K562 (cell line): Measurements from ENCODE around the gene MAEL. TPM values are rescaled to one million over a fixed set of nuclear protein-coding genes. Genes with fewer than 3 reads are reported as not detected.

Experiments
- ATAC-seq: fragments of 200-7000 bp; cut with Tn5 transposase; 3 replicates; pipeline ENCODE4 v1.9.1; 2020; ENCODE audit warnings: moderate library complexity
- BruUV-seq: library from RNA; stranded (reverse); fragments of 400-500 nt; replicated peaks from 2 replicates; lab custom pipeline; 2021; lab: Mats Ljungman, UMichigan
- CTCF ChIA-PET: fragments of 300-600 bp; formaldehyde crosslinking; extraction: SDS; loops from one replicate; lab custom pipeline; 2021; ENCODE audit warnings: low intra/inter-chr PET ratio; lab: Yijun Ruan, JAX
- POLR2A ChIA-PET: fragments of 300-600, 350-650 bp; sonication (Branson Sonifier 250); formaldehyde crosslinking; extraction: SDS; loops from one replicate; lab custom pipeline; 2021; ENCODE audit warnings: antibody characterized with exemption, inconsistent platforms; lab: Yijun Ruan, JAX
- DNase-seq, 4 experiments: peaks; one replicate each; pipeline versions ENCODE4 v3.0.0 to v3.0.0-alpha.2; 2011 to 2018; ENCODE audit warnings: low spot score in 3 of 4, mixed read lengths in 3 of 4; ENCODE audit errors: extremely low read depth in 1 of 4
- FAIRE-seq: peaks from 2 replicates; lab custom pipeline; 2011; peaks lifted over from hg19 to GRCh38; lab: Jason Lieb, UNC
- H2AFZ ChIP-seq: 2 replicates; pipeline ENCODE4 v1.6.0; 2011; ENCODE audit warnings: low read depth, low read length, control low read depth, inconsistent platforms
- H3K27ac ChIP-seq: fragments of 200-600 bp; 3 replicates; pipeline ENCODE4 v1.8.0; 2011; ENCODE audit warnings: low read depth, mild to moderate bottlenecking, control low read depth, inconsistent platforms, low read length, moderate library complexity, mixed read lengths; ENCODE audit errors: extremely low read depth
- H3K27me3 ChIP-seq, 2 experiments: fragments of 300-600 bp in 1 of 2; 2 replicates in 1 of 2; 3 replicates in 1 of 2; pipeline versions ENCODE4 v1.6.0 to v1.8.0; 2011; ENCODE audit warnings: inconsistent platforms in 2 of 2, low read length in 2 of 2, mild to moderate bottlenecking in 1 of 2, mixed read lengths in 1 of 2, moderate library complexity in 1 of 2; ENCODE audit not compliant: control insufficient read depth in 2 of 2, insufficient read depth in 2 of 2
- H3K36me3 ChIP-seq: fragments of 300-600 bp; 3 replicates; pipeline ENCODE4 v1.8.0; 2011; ENCODE audit warnings: mild to moderate bottlenecking, low read length, inconsistent platforms; ENCODE audit not compliant: control insufficient read depth, insufficient read depth
- H3K4me1 ChIP-seq, 2 experiments: fragments of 200-600 bp in 1 of 2; replicated peaks in 1 of 2; 2 replicates in 1 of 2; 3 replicates in 1 of 2; pipeline versions ENCODE4 v1.5.1 to v1.8.0; 2011; ENCODE audit warnings: inconsistent platforms in 2 of 2, low read length in 2 of 2, mild to moderate bottlenecking in 1 of 2, mixed read lengths in 1 of 2, moderate library complexity in 1 of 2; ENCODE audit not compliant: control insufficient read depth in 2 of 2, insufficient read depth in 2 of 2
- H3K4me2 ChIP-seq: 2 replicates; pipeline ENCODE4 v1.6.1; 2011; ENCODE audit warnings: low read length, control low read depth, inconsistent platforms, mixed read lengths; ENCODE audit not compliant: insufficient read depth
- H3K4me3 ChIP-seq: fragments of 200-600 bp; sonication (generic), shearing (Covaris generic); 2 replicates; pipeline ENCODE4 v1.5.1; 2016; ENCODE audit warnings: control low read depth, inconsistent platforms
- H3K79me2 ChIP-seq: fragments of 200-600 bp; 3 replicates; pipeline ENCODE4 v1.8.0; 2011; ENCODE audit warnings: low read length, inconsistent platforms; ENCODE audit not compliant: control insufficient read depth, insufficient read depth
- H3K9ac ChIP-seq, 2 experiments: 2 replicates each; pipeline versions ENCODE4 v1.6.0 to v1.6.1; 2011; ENCODE audit warnings: low read depth in 2 of 2, low read length in 2 of 2, control low read depth in 1 of 2, inconsistent platforms in 1 of 2, mild to moderate bottlenecking in 1 of 2, mixed read lengths in 1 of 2; ENCODE audit not compliant: insufficient read depth in 1 of 2
- H3K9me1 ChIP-seq: one replicate; pipeline ENCODE4 v1.6.0; 2011; ENCODE audit warnings: inconsistent platforms, mild to moderate bottlenecking, low read length, moderate library complexity; ENCODE audit not compliant: control insufficient read depth, insufficient read depth
- H3K9me3 ChIP-seq: replicated peaks from 2 replicates; pipeline ENCODE4 v1.5.1; 2011; ENCODE audit warnings: low read depth, low read length, inconsistent platforms; ENCODE audit not compliant: control insufficient read depth, insufficient read depth
- H4K20me1 ChIP-seq: replicated peaks from 2 replicates; pipeline ENCODE4 v1.6.1; 2011; ENCODE audit warnings: low read length, inconsistent platforms, mixed read lengths; ENCODE audit not compliant: control insufficient read depth, insufficient read depth
- ATF1 ChIP-seq, 2 experiments: fragments of 450-650 bp in 1 of 2; IDR thresholded peaks; 2 replicates each; pipeline ENCODE4 v1.6.1; 2016; ENCODE audit warnings: missing compliant biosample characterization in 1 of 2, missing genetic modification characterization in 1 of 2
- BRD4 ChIP-seq: fragments of 200-600 bp; sonication (generic); IDR thresholded peaks from 2 replicates; pipeline ENCODE4 v1.6.1; 2017; ENCODE audit warnings: inconsistent platforms
- GATAD2A ChIP-seq: fragments of 450-650 bp; IDR thresholded peaks from 2 replicates; pipeline ENCODE4 v1.6.1; 2017
- HMG20A ChIP-seq: fragments of 450-650 bp; formaldehyde crosslinking; conservative IDR thresholded peaks from 2 replicates; pipeline ENCODE4 v1.4.0; 2020; ENCODE audit warnings: mild to moderate bottlenecking, mixed read lengths
- KDM2B ChIP-seq: fragments of 250-450 bp; sonication (Bioruptor Pico); IDR thresholded peaks from 2 replicates; pipeline ENCODE4 v1.8.0; 2021; ENCODE audit warnings: mild to moderate bottlenecking, moderate library complexity
- SIX5 ChIP-seq, 2 experiments: IDR thresholded peaks; 2 replicates each; pipeline ENCODE4 v1.6.1; 2011; ENCODE audit warnings: low read length in 2 of 2, borderline replicate concordance in 1 of 2, low read depth in 1 of 2, mild to moderate bottlenecking in 1 of 2, moderate library complexity in 1 of 2; ENCODE audit not compliant: insufficient read depth in 1 of 2
- SMARCC2 ChIP-seq: fragments of 450-650 bp; IDR thresholded peaks from 2 replicates; pipeline ENCODE4 v1.6.1; 2017; ENCODE audit warnings: antibody characterized with exemption, moderate library complexity, mild to moderate bottlenecking, low read depth
- ZNF174 ChIP-seq: fragments of 250-450 bp; sonication (Bioruptor Pico); IDR thresholded peaks from 2 replicates; pipeline ENCODE4 v1.4.0; 2020; ENCODE audit warnings: mild to moderate bottlenecking
- ZNF23 ChIP-seq: fragments of 250-450 bp; sonication (Bioruptor Pico); IDR thresholded peaks from 2 replicates; pipeline ENCODE4 v1.4.0; 2020; ENCODE audit warnings: mild to moderate bottlenecking
- ZNF79 ChIP-seq: fragments of 250-450 bp; sonication (Bioruptor Pico); IDR thresholded peaks from 2 replicates; pipeline ENCODE4 v1.4.0; 2020; ENCODE audit warnings: low read depth, mild to moderate bottlenecking, moderate library complexity
- WGBS: fragments of 100-300 bp; shearing (Covaris generic); methylation state at CpG from one replicate; pipeline ENCODE4 v1.1.6; 2016; ENCODE audit warnings: low coverage, mixed read lengths; ENCODE audit not compliant: insufficient coverage; ENCODE audit errors: missing lambda C conversion rate; 5-methylcytosine and 5-hydroxymethylcytosine counted together
- in situ Hi-C: fragments of 300-500 bp; cut with MboI; formaldehyde crosslinking; loops from 4 replicates; pipeline ENCODE4 v1.15.0; 2018; ENCODE audit warnings: inconsistent platforms, mixed read lengths
- intact Hi-C: fragments of 100-400 bp; cut with micrococcal nuclease; formaldehyde crosslinking; loops from 2 replicates; pipeline ENCODE4 v1.14.2; 2022
- polyA plus RNA-seq, 8 experiments: library from polyadenylated mRNA; depleted of rRNA in 4 of 8; stranded (reverse) in 5 of 8; unstranded in 3 of 8; fragments of >200 nt; fragmentation: Nextera tagmentation in 2 of 8; fragmentation: Illumina TruSeq in 1 of 8; extraction: Ambion mirVana in 2 of 8; extraction: Trizol in 1 of 8; gene quantifications; 2 replicates each; pipeline versions ENCODE4 v1.2.1 to v1.2.3, GENCODE V29; 2011 to 2014; ENCODE audit warnings: inconsistent platforms in 1 of 8, missing spikeins in 1 of 8
- total RNA-seq, 7 experiments: library from RNA; depleted of rRNA in 6 of 7; stranded (reverse); fragments of >200 nt in 6 of 7; fragmentation: Illumina TruSeq in 2 of 7; extraction: Trizol in 2 of 7; gene quantifications; 2 replicates each; pipeline versions ENCODE4 v1.2.1 to v1.2.3, GENCODE V29; 2011 to 2021; ENCODE audit warnings: low replicate concordance in 1 of 7
- TF ChIP-seq, protein P1 (sequence below): fragments of 450-650 bp; IDR thresholded peaks from 2 replicates; pipeline ENCODE4 v1.6.1; 2017; ENCODE audit warnings: antibody characterized with exemption, mild to moderate bottlenecking
- TF ChIP-seq, protein P2 (sequence below): fragments of 450-650 bp; conservative IDR thresholded peaks from 2 replicates; pipeline ENCODE4 v1.6.1; 2016; ENCODE audit warnings: missing genetic modification characterization, low read depth, mild to moderate bottlenecking, control low read depth, missing compliant biosample characterization
- TF ChIP-seq, protein P3 (sequence below): fragments of 450-650 bp; formaldehyde crosslinking; IDR thresholded peaks from 2 replicates; pipeline ENCODE4 v1.4.0; 2022; ENCODE audit warnings: missing genetic modification characterization
- TF ChIP-seq, protein P4 (sequence below), 2 experiments: fragments of 250-450 bp in 1 of 2; fragments of 450-650 bp in 1 of 2; sonication (Bioruptor Pico) in 1 of 2; IDR thresholded peaks; 2 replicates each; pipeline versions ENCODE4 v1.6.1 to v1.8.0; 2016 to 2021; ENCODE audit warnings: mild to moderate bottlenecking in 2 of 2, moderate library complexity in 2 of 2, missing compliant biosample characterization in 1 of 2, missing genetic modification characterization in 1 of 2

MAEL gene
- total and polyA plus RNA-seq, 9 of the 15 experiments (the other 6 are each of a cell fraction or from before 2014, with no cell fraction given), result 0.11 to 1.9 (median 0.75) TPM

DNA sequence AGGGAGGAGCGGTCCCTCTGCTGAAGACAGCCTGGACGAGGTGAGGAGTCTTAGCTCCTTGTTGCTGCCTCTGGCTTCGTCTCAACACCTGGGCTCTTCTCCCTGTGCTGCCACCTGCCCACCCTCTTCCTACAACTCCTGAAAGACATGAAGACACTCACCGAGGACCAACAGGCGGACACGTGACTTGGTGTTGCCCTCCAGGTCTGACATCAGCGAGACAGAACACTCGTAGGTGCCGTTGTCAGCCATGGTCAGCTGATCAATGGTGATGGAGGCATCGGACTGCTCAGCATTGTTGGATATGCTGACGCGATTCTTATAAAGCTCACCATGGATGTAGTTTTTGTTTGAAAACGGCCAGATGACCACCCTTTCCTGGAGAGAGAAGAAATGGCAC, 79.7 kb downstream of the MAEL start (continued):
- TF ChIP-seq, protein P1, sequence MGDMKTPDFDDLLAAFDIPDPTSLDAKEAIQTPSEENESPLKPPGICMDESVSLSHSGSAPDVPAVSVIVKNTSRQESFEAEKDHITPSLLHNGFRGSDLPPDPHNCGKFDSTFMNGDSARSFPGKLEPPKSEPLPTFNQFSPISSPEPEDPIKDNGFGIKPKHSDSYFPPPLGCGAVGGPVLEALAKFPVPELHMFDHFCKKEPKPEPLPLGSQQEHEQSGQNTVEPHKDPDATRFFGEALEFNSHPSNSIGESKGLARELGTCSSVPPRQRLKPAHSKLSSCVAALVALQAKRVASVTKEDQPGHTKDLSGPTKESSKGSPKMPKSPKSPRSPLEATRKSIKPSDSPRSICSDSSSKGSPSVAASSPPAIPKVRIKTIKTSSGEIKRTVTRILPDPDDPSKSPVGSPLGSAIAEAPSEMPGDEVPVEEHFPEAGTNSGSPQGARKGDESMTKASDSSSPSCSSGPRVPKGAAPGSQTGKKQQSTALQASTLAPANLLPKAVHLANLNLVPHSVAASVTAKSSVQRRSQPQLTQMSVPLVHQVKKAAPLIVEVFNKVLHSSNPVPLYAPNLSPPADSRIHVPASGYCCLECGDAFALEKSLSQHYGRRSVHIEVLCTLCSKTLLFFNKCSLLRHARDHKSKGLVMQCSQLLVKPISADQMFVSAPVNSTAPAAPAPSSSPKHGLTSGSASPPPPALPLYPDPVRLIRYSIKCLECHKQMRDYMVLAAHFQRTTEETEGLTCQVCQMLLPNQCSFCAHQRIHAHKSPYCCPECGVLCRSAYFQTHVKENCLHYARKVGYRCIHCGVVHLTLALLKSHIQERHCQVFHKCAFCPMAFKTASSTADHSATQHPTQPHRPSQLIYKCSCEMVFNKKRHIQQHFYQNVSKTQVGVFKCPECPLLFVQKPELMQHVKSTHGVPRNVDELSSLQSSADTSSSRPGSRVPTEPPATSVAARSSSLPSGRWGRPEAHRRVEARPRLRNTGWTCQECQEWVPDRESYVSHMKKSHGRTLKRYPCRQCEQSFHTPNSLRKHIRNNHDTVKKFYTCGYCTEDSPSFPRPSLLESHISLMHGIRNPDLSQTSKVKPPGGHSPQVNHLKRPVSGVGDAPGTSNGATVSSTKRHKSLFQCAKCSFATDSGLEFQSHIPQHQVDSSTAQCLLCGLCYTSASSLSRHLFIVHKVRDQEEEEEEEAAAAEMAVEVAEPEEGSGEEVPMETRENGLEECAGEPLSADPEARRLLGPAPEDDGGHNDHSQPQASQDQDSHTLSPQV, result no peak
- TF ChIP-seq ATF1 (CRISPR knock-in tag; IDR thresholded peaks at IDR 0.05) (no peak), ATF1 (tag; IDR thresholded peaks at IDR 0.05) (no peak), KDM2B (CRISPR knock-in tag) (no peak), ZNF23 (CRISPR knock-in tag) (no peak), ZNF79 (CRISPR knock-in tag) (no peak)

DNA sequence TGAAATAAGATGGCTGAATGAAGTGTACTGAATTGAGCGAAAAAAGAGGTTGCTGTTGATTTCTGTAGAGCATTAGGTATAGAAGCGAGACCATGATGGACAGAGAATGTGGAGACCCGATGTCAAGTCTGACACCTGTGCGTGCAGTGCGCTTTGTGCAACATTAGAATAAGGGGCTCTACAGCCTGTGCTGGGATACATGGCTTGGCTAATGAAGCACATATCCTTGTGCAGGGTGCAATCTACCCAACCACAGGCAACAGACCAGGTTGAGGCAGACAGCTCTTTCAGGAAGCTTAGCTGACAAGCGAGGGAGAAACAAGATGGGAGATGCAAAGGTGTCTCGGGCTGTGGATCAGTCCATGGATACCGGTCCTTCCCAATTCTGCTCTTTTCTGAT, 82.2 kb downstream of the MAEL start:
- H3K4me2 ChIP-seq, result no peak overlapping the region
- ATAC-seq (no peak), DNase-seq (no peak), FAIRE-seq (no peak)
- CTCF ChIA-PET, result no interaction called here
- H3K4me3 ChIP-seq, result no peak overlapping the region
- H3K27ac ChIP-seq, result no peak overlapping the region
- no TSS peak for BruUV-seq
- H3K27me3 ChIP-seq, result peaks cover 42 to 48% of the 10 kb centered on the region in 2 experiments
- H3K4me1 ChIP-seq, result peaks cover 0 to 4% of the 10 kb centered on the region in 2 experiments; a peak in 2 of 5 replicates
- H3K9ac ChIP-seq, result no peak overlapping the region
- H3K36me3 ChIP-seq, result no peaks in the 10 kb centered on the region
- no peaks in the 10 kb centered on the region for H3K9me3 ChIP-seq
- intact Hi-C loops, result no loop called here
- H4K20me1 ChIP-seq, result 0 out of 2 replicates have a peak, but pooled peaks cover 1% of the 10 kb centered on the region
- in situ Hi-C loops, result no loop called here
- H2AFZ ChIP-seq, result no peak overlapping the region
- H3K79me2 ChIP-seq, result no peaks in the 10 kb centered on the region
- no peaks in the 10 kb centered on the region for H3K9me1 ChIP-seq
- POLR2A ChIA-PET, result interaction anchor here (0.5 kb wide), 1 partner anchor 458 kb away, joined by 3 read pairs; no protein-coding TSS in a partner anchor
- 5% methylated on average over 8 of the region's 8 CpGs for WGBS
- TF ChIP-seq SIX5 (IDR thresholded peaks at IDR 0.05; ENCODE audit: borderline replicate concordance in 1 of 2, insufficient read depth in 1 of 2, low read depth in 1 of 2, low read length in 2 of 2) (no peak), BRD4 (no peak), ZNF174 (CRISPR knock-in tag) (no peak), SMARCC2 (no peak), GATAD2A (no peak), HMG20A (CRISPR knock-in tag) (no peak)
- TF ChIP-seq, protein P2, sequence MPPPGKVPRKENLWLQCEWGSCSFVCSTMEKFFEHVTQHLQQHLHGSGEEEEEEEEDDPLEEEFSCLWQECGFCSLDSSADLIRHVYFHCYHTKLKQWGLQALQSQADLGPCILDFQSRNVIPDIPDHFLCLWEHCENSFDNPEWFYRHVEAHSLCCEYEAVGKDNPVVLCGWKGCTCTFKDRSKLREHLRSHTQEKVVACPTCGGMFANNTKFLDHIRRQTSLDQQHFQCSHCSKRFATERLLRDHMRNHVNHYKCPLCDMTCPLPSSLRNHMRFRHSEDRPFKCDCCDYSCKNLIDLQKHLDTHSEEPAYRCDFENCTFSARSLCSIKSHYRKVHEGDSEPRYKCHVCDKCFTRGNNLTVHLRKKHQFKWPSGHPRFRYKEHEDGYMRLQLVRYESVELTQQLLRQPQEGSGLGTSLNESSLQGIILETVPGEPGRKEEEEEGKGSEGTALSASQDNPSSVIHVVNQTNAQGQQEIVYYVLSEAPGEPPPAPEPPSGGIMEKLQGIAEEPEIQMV (tag), result no peak
- TF ChIP-seq, protein P3, sequence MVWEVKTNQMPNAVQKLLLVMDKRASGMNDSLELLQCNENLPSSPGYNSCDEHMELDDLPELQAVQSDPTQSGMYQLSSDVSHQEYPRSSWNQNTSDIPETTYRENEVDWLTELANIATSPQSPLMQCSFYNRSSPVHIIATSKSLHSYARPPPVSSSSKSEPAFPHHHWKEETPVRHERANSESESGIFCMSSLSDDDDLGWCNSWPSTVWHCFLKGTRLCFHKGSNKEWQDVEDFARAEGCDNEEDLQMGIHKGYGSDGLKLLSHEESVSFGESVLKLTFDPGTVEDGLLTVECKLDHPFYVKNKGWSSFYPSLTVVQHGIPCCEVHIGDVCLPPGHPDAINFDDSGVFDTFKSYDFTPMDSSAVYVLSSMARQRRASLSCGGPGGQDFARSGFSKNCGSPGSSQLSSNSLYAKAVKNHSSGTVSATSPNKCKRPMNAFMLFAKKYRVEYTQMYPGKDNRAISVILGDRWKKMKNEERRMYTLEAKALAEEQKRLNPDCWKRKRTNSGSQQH, result no peak
- TF ChIP-seq, protein P4, sequence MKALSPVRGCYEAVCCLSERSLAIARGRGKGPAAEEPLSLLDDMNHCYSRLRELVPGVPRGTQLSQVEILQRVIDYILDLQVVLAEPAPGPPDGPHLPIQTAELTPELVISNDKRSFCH (CRISPR knock-in tag; IDR thresholded peaks at IDR 0.05), result no peak
- TF ChIP-seq, protein P4 (tag; IDR thresholded peaks at IDR 0.05), result no peak
